NCI-H510A (cell line): ENCODE measurements around the gene TMEM91.
"Not testable (repeated sequence)": the region's sequence is repeated elsewhere in the genome, so short reads cannot be mapped to it uniquely, and the experiment has no call there.

ENCODE experiments used
- DNase-seq: peaks from one replicate; lab custom pipeline; 2025; lab: John Stamatoyannopoulos, UW

TMEM91 gene

GRCh38 chr19:41353466-41354342 is 22.6 kb upstream of the TMEM91 start, which contains the start of gene TGFB1:
TSS of gene TGFB1 (minus strand) at chr19:41353922. CDS start at chr19:41353044, 878 bp downstream.
- peak; percentile 35 for DNase-seq

- no peak for DNase-seq
Measured at GRCh38 chr19:41354343-41354953, 21.9 kb upstream of the TMEM91 start.

DNA sequence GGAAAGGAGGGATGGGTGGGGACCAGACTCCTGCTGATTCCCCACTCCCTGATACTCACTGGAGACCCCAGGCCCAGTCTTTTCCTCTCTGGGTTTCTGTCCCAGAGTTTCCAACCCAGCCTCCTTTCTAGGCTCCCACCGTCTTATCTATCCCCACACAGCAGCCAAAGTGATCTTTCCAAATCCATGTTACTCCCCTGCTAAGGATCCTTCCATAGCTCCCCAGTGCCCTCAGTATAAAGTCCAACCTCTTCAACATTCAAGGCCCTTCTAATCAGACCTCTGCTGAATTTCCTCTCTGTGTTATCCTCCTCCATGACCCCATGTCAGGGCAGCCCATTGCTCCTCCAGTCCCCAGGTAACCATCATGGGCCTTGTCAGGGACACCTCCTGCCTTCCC is 21.3 kb upstream of the TMEM91 start:
- DNase-seq, result no peak

DNA sequence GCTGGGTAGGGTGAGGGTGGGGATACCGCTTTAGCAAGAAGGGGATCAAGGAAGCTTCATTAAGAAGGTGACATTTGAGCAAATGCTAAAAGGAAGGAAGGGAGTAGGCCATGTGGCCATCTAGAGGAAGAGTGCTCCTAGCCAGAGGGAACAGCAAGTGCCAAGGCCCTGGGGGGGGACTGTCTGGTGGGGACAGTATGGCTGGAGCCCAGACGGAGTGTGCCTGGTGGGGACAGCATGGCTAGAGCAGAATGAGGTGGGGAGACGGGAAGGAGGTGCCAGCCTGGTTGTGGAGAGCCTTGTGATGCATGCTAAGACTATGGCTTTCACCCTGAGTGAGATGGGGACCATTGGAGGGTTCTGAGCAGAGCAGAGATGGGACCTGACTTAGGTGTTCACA is 20.5 kb upstream of the TMEM91 start:
- DNase-seq, result no peak

DNA sequence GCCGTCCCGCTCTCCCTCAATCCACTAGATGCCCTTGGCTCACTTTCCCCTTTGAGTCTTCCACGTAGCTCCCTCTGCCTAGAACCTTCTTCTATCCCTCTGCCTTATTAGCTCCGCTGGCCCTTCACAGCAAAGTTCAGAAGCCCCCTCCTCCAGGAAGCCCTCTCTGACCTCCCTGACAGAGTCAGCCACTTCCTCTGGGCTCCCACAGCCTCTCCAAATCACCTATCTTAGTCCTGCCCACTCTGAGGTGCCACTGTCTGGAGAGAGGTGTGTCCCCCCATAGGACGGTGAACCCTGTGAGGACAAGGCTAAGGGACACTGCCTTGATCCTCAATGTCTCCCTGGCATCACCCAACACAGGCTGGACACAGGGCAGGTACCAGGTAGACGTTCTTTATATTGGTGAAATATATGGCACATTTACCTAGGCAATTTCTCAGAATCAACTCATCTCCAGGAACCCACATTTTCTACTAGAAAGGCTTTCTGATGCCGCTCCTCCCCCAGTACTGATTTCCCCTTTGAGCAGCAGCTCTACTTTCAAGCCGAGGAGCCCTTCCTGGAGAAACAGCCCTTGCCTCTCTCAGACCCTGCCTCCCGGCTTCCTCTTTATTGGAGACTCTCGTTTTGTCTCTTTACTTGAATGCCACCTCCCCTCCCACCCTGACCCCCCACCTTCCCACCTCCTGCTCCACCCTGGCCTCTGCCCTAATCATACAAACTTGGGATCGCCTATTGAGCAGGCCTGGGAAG is 19.2 kb upstream of the TMEM91 start:
- DNase-seq, result no peak

GRCh38 chr19:41357746-41358145 is 18.6 kb upstream of the TMEM91 start:
- DNase-seq, result no peak

- DNase-seq, result no peak
Measured at GRCh38 chr19:41359741-41360140, 16.6 kb upstream of the TMEM91 start.

GRCh38 chr19:41362143-41362847 is 14.0 kb upstream of the TMEM91 start:
- no peak for DNase-seq

DNA sequence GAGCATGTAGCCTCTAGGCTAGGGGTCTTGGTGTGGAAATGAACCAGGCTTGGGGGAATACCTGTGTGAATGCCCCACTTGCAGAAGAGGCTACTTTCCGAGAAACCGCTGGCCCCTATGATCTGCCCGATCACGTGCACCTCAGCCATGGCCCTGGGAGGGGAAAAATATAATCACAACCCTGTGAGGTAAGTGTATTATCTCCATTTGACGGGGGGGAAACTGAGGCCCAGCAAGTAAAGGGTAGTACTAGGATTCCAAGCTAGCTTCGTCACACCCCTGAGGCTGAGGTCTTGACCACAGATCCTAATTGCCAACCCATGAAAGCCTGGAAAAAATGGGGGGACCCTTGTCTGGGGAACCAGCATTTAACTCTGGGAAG is 13.0 kb upstream of the TMEM91 start:
- no peak for DNase-seq

- peak; percentile 95 for DNase-seq
Measured at GRCh38 chr19:41363753-41364523, 12.4 kb upstream of the TMEM91 start, which contains the start of gene B9D2. TSS of gene B9D2 (minus strand) at chr19:41364149. CDS start at chr19:41363519, 630 bp downstream.

DNA sequence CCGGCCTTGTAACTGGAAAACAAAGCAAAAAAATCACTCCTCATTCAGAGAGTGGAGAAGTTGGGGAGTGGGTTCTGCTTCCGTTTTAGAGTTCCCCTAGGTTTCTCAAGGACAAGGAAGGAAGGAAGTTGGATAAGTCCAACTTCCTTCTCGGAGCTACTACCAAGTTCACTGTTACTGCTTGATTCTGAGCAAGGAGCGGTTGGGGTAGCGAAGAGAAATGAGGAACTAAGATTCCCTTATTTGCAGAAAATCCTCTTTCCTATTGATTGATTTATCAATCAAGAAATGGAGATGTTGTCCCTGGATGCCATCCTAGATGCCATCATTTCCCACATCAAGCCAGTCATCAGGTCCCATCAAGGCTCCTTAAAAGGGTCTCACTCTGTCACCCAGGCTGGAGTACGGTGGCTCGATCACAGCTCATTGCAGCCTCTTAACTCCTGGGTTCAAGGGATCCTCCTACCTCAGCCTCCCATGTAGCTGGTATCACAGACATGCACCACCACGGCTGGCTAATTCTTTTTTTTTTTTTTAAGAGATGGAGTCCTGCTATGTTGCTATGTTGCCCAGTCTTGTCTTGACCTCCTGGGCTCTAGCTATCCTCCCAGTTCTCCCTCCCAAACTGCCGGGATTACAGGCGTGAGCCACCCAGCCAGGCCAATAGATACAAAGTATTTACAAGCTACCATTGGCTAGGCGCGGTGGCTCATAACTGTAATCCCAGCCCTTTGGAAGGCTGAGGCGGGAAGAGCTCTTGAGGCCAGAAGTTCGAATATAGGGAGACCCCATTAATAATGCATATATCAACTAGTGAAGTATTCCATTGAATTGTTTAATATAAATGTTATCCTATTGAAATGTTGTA is 11.6 kb upstream of the TMEM91 start:
- DNase-seq, result no peak

DNA sequence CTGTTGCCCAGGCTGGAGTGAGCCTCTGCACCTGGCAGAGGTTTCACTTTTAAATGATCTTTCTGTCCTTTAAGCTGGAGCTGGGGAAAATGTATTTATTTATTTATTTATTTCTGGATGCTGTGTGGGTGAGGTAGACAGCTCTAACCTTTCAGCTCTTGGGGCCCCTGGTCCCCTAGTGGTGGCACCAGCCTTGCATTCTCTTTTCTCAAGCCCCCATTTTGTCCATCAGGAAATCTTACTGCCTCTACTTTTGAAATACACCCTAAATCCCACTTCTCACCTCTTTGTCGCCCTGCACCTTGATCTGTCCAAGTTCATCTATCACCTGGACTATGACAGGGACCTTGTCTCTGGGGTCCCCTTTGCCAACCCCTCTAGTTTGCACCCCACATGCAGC is 10.2 kb upstream of the TMEM91 start:
- DNase-seq, result no peak

DNA sequence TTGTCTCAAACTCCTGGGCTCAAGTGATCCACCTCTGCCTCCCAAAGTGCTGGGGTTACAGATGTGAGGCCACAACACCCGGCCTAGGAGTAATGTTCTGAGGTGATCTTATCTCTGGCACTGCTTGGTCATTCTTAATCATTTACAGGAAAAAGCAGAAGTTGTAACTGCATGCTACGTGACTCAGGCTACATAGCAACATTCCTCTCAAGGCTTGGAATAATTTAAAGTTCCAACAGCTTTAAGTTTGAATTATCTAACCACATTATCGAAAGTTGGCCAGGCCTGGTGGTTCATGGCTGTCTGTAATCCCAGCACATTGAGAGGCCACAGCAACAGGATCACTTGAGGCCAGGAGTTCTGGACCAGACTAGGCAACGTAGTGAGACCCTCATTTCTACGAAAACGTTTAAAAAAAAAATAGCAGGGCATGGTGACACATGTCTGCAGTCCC is 8.5 kb upstream of the TMEM91 start:
- no peak for DNase-seq

GRCh38 chr19:41369769-41370168 is 6.6 kb upstream of the TMEM91 start:
- no peak for DNase-seq

DNA sequence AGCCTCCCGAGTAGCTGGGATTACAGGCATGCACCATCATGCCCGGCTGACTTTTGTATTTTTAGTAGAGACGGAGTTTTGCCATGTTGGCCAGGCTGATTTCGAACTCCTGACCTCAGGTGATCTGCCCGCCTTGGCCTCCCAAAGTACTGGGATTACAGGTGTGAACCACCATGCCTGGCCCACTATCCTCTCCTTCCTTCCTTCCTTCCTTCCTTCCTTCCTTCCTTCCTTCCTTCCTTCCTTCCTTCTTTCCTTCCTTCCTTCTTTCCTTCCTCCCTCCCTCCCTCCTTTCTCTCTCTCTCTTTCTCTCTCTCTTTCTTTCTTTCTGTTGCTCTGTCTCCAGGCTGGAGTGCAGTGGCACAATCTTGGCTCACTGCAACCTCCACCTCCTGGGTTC is 5.2 kb upstream of the TMEM91 start:
- DNase-seq, result not testable (repeated sequence)

- no peak for DNase-seq
Measured at GRCh38 chr19:41371541-41371940, 4.8 kb upstream of the TMEM91 start.

GRCh38 chr19:41372501-41372900 is 3.8 kb upstream of the TMEM91 start:
- DNase-seq, result no peak

GRCh38 chr19:41373993-41374392 is 2.3 kb upstream of the TMEM91 start:
- peak; percentile 69 for DNase-seq

GRCh38 chr19:41376998-41377365 is 649 bp downstream of the TMEM91 start:
- no peak for DNase-seq
